Upper lobe of left lung (tissue), 4 donors: Measurements from ENCODE around the gene SPSB1.

Source experiments
- CTCF ChIP-seq, 6 experiments: fragments of 450-650 bp in 4 of 6; fragments of 200-600 bp in 2 of 6; sonication (generic) in 2 of 6; IDR thresholded peaks; one replicate each; pipeline ENCODE4 v1.5.1; 2016 to 2019; ENCODE audit warnings: antibody characterized with exemption in 6 of 6
- EP300 ChIP-seq, 4 donors: sonication (generic); formaldehyde crosslinking; IDR thresholded peaks; one replicate each; pipeline ENCODE4 v1.5.1; 2017; ENCODE audit warnings: antibody characterized with exemption in 4 of 4, control low read depth in 2 of 4
- POLR2A ChIP-seq, 4 donors: fragments of 450-650 bp; IDR thresholded peaks; one replicate each; pipeline ENCODE4 v1.5.1; 2016 to 2017; ENCODE audit warnings: antibody characterized with exemption in 4 of 4, mild to moderate bottlenecking in 2 of 4
- POLR2AphosphoS5 ChIP-seq, 2 donors: sonication (generic); formaldehyde crosslinking; IDR thresholded peaks; one replicate each; pipeline ENCODE4 v1.5.1; 2017; ENCODE audit warnings: antibody characterized with exemption in 2 of 2

DNA sequence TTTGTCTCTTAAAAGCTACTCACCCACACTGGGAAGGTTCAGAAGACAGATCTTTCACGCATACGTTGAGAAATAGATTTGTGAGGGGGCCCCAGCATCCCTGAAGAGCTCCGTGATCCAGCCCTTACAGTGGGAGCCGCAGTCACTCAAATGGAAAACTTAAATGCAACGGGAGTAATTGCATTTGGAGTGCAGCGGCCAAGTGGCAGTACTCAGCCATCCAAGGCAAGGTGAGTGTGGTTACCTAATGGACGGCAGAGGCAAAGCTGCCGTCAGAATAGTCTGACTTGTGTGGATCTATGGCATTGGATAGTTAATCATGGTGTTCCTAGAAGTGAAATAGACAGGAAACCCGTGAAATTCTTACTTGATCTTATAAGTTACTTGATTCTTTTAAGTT is 5.1 kb downstream of the SPSB1 start:
- TF ChIP-seq CTCF (IDR thresholded peaks at IDR 0.05): no peak
- no peak for TF ChIP-seq POLR2A (IDR thresholded peaks at IDR 0.05)
- no peak for TF ChIP-seq EP300 (IDR thresholded peaks at IDR 0.05)
- TF ChIP-seq POLR2AphosphoS5 (IDR thresholded peaks at IDR 0.05): no peak
